PFSK-1 (cell line): ENCODE measurements around the gene COA1.

Source experiments
- FOXP2 ChIP-seq: optimal IDR thresholded peaks from 2 replicates; pipeline ENCODE3; 2011; ENCODE audit warnings: borderline replicate concordance, control low read depth, inconsistent platforms; ENCODE audit not compliant: insufficient read depth; ENCODE audit errors: extremely low read length, extremely low read depth
- POLR2AphosphoS5 ChIP-seq: IDR thresholded peaks from 2 replicates; pipeline ENCODE4 v1.6.1; 2012; ENCODE audit warnings: low read depth, mild to moderate bottlenecking, control low read depth, low read length, moderate library complexity
- REST ChIP-seq, 2 experiments: IDR thresholded peaks; 2 replicates each; pipeline versions ENCODE4 v1.6.1 to v1.8.0; 2011 to 2012; ENCODE audit warnings: low read depth in 2 of 2, low read length in 2 of 2, control low read depth in 1 of 2, inconsistent platforms in 1 of 2, mild to moderate bottlenecking in 1 of 2, moderate library complexity in 1 of 2; ENCODE audit not compliant: insufficient read depth in 1 of 2
- SIN3A ChIP-seq: IDR thresholded peaks from 2 replicates; pipeline ENCODE4 v1.6.1; 2012; ENCODE audit warnings: mild to moderate bottlenecking, low read length, moderate library complexity, borderline replicate concordance; ENCODE audit not compliant: insufficient read depth
- TAF1 ChIP-seq: IDR thresholded peaks from 2 replicates; pipeline ENCODE4 v1.6.1; 2012; ENCODE audit warnings: low read length, control low read depth, borderline replicate concordance; ENCODE audit not compliant: insufficient read depth

COA1 gene

GRCh38 chr7:43624156-43624555 lies 105.2 kb downstream of the COA1 start:
- no peak for TF ChIP-seq TAF1
- no peak for TF ChIP-seq POLR2AphosphoS5
- TF ChIP-seq SIN3A = no peak
- no peak for TF ChIP-seq FOXP2

- TF ChIP-seq TAF1 (no peak), POLR2AphosphoS5 (no peak), FOXP2 (no peak), REST (IDR thresholded peaks at IDR 0.05; ENCODE audit: insufficient read depth in 1 of 2, low read depth in 2 of 2, low read length in 2 of 2) (no peak), SIN3A (no peak)
Observed at GRCh38 chr7:43621729-43622448, 107.4 kb downstream of the COA1 start.

DNA sequence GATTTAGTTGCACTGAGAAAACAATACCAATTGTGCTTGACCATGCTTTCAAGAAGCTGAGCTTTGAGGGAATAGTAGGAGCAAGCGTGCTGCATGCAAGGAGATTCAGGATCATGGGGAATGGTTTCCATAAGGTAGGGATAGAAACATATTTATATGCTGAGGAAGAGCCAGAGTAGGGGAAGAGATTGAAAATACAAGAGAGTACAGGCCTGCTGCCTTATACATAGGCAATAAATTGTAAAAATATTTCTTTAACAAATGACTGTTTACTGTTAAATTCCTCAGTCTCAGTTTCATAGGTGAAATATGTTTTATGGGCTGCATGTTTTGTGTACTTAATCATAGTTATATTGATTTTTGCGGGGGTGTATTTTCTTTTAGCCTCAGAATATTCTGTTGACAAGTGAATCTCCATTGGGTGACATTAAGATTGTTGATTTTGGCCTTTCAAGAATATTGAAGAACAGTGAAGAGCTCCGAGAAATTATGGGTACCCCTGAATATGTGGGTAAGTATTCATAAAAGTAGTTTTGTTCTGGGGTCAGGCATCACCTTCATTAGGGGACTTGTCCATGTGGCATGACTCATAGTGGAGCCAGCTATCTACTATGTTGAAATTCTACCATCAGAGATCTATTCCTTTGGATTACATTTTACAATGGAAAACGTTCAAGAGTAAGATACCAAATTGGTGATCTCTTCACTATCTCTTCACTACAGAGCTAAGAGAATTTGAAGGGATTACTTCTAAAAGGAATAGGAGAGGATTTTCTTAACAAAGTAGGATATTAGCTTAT lies 109.9 kb downstream of the COA1 start:
- no peak for TF ChIP-seq REST (IDR thresholded peaks at IDR 0.05; ENCODE audit: insufficient read depth in 1 of 2, low read depth in 2 of 2, low read length in 2 of 2)
- TF ChIP-seq TAF1 = no peak
- no peak for TF ChIP-seq FOXP2
- TF ChIP-seq SIN3A = no peak
- TF ChIP-seq POLR2AphosphoS5 = no peak

DNA sequence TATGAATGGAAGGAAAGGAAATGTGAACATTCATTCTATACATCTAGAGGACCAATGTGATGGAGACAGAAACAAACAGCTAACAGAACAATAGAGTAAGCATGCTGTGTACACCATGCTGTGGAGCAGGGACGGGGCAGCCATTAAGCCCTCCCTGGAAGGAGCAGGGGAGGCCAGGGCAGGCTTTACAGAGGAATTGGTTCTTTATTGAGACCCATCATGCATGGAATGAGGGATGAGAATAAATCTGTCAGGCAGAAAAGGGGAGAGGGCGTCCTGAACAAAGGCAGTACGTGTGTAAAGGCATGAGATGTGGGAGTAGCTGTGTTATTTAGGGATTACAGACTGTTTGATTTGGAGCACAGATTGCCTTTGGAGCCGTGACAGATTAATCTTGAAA lies 111.2 kb downstream of the COA1 start:
- TF ChIP-seq POLR2AphosphoS5 (no peak), SIN3A (no peak), TAF1 (no peak), REST (IDR thresholded peaks at IDR 0.05; ENCODE audit: insufficient read depth in 1 of 2, low read depth in 2 of 2, low read length in 2 of 2) (no peak), FOXP2 (no peak)

GRCh38 chr7:43616977-43617376 lies 112.3 kb downstream of the COA1 start:
- no peak for TF ChIP-seq TAF1
- TF ChIP-seq REST (IDR thresholded peaks at IDR 0.05; ENCODE audit: insufficient read depth in 1 of 2, low read depth in 2 of 2, low read length in 2 of 2) = no peak
- no peak for TF ChIP-seq FOXP2
- TF ChIP-seq POLR2AphosphoS5 = no peak
- no peak for TF ChIP-seq SIN3A
